Activated CD8-positive, alpha-beta T cell treated with anti-CD3 and anti-CD28 coated beads for 36 hours (primary cell): Measurements from ENCODE around the gene MLC1. TPM values are rescaled to one million over a fixed set of nuclear protein-coding genes. Genes with fewer than 3 reads are reported as not detected.

Experiments
- ATAC-seq: fragments of 200-7000 bp; cut with Tn5 transposase; one replicate; pipeline ENCODE4 v1.10.0; 2021; ENCODE audit warnings: mild to moderate bottlenecking, moderate library complexity
- CTCF ChIA-PET: fragments of 350-600 bp; sonication (Branson Sonifier 250); formaldehyde crosslinking; loops from one replicate; lab custom pipeline; 2021; ENCODE audit warnings: antibody characterized with exemption; lab: Charles Lee
- POLR2A ChIA-PET: fragments of 350-600 bp; sonication (Branson Sonifier 250); formaldehyde crosslinking; loops from one replicate; lab custom pipeline; 2021; ENCODE audit warnings: antibody characterized with exemption; lab: Charles Lee
- DNase-seq: peaks from one replicate; pipeline ENCODE4 v3.0.0-alpha.2; 2020
- H3K27ac Mint-ChIP-seq: one replicate; pipeline ENCODE4 v1.8.0; 2021; ENCODE audit warnings: mild to moderate bottlenecking, mixed read lengths
- H3K27me3 Mint-ChIP-seq: one replicate; pipeline ENCODE4 v1.8.0; 2021; ENCODE audit warnings: mixed read lengths
- H3K36me3 Mint-ChIP-seq: one replicate; pipeline ENCODE4 v1.8.0; 2021; ENCODE audit warnings: low read depth, mixed read lengths
- H3K4me1 Mint-ChIP-seq: one replicate; pipeline ENCODE4 v1.8.0; 2021; ENCODE audit warnings: low read depth, mixed read lengths
- H3K4me3 Mint-ChIP-seq: one replicate; pipeline ENCODE4 v1.8.0; 2021; ENCODE audit warnings: mild to moderate bottlenecking, moderate library complexity, mixed read lengths
- H3K9me3 Mint-ChIP-seq: one replicate; pipeline ENCODE4 v1.8.0; 2021; ENCODE audit warnings: mixed read lengths
- CTCF ChIP-seq: fragments of 200-600 bp; IDR thresholded peaks from one replicate; pipeline ENCODE4 v1.8.0; 2022; ENCODE audit warnings: antibody characterized with exemption, mild to moderate bottlenecking
- intact Hi-C: fragments of 100-400 bp; cut with micrococcal nuclease; formaldehyde crosslinking; loops from one replicate; pipeline ENCODE4 v1.10.0; 2022
- total RNA-seq, 2 experiments: library from RNA; stranded (reverse); gene quantifications; one replicate each; pipeline ENCODE4 v1.2.3, GENCODE V29; 2021

MLC1 gene
- total RNA-seq, 2 experiments from 2014 or later = 1.3 to 1.5 TPM

- Mint-ChIP-seq H3K4me1 (peaks cover 31% of the 10 kb centered on the region), H3K27me3 (peaks cover 1% of the 10 kb centered on the region), H3K27ac (no peak overlapping the region), H3K36me3 (no peaks in the 10 kb centered on the region), H3K4me3 (peak overlapping the region; percentile 19), H3K9me3 (peaks cover 3% of the 10 kb centered on the region)
- peak; percentile 13 for TF ChIP-seq CTCF
- ChIA-PET POLR2A (no interaction called here), CTCF (interaction anchor here (2.4 kb wide), 1 partner anchor 16 kb away, joined by 11 read pairs; no protein-coding TSS in a partner anchor)
- ATAC-seq (no peak), DNase-seq (no peak)
- intact Hi-C loops = loop anchor here (5.0 kb wide), 2 partner anchors 43 to 83 kb away; no protein-coding TSS in a partner anchor
Measured at GRCh38 chr22:50014655-50015401, 70.4 kb downstream of the MLC1 start.

- CTCF ChIA-PET = interaction anchor here (1.0 to 2.4 kb wide), 4 partner anchors 17 to 34 kb away, joined by 3 to 11 read pairs (median 6); no protein-coding TSS in a partner anchor
- ATAC-seq = no peak
- Mint-ChIP-seq H3K4me3 (peak overlapping the region; percentile 55), H3K9me3 (peaks cover 1% of the 10 kb centered on the region), H3K36me3 (no peaks in the 10 kb centered on the region), H3K27me3 (peaks cover 2% of the 10 kb centered on the region), H3K4me1 (peaks cover 31% of the 10 kb centered on the region), H3K27ac (no peak overlapping the region)
- POLR2A ChIA-PET = interaction anchor here (0.8 kb wide), 1 partner anchor 13 kb away, joined by 6 read pairs; no protein-coding TSS in a partner anchor
- DNase-seq = no peak
- no peak for TF ChIP-seq CTCF
- intact Hi-C loops = no loop called here
Measured at GRCh38 chr22:50014053-50014501, 71.1 kb downstream of the MLC1 start.

- TF ChIP-seq CTCF = no peak
- intact Hi-C loops = no loop called here
- peaks cover 31% of the 10 kb centered on the region for H3K4me1 Mint-ChIP-seq
- H3K27me3 Mint-ChIP-seq = peaks cover 2% of the 10 kb centered on the region
- H3K4me3 Mint-ChIP-seq = peak within 1 kb of the TSS; percentile 62
- CTCF ChIA-PET = interaction anchor here (1.2 to 2.4 kb wide), 4 partner anchors 18 to 20 kb away, joined by 3 to 11 read pairs (median 6); no protein-coding TSS in a partner anchor
- H3K27ac Mint-ChIP-seq = peak within 1 kb of the TSS; percentile 72
- DNase-seq (no peak), ATAC-seq (no peak)
- POLR2A ChIA-PET = interaction anchor here (0.9 to 1.1 kb wide), 2 partner anchors 41 to 74 kb away, joined by 3 to 4 read pairs; no protein-coding TSS in a partner anchor
- no peaks in the 10 kb centered on the region for H3K9me3 Mint-ChIP-seq
- H3K36me3 Mint-ChIP-seq = no peaks in the 10 kb centered on the region
Measured at GRCh38 chr22:50012211-50013181, 72.7 kb downstream of the MLC1 start, which contains the start of gene IL17REL. IL17REL (minus strand) TSS chr22:50012765; CDS start chr22:50012646, 119 bp downstream.

GRCh38 chr22:50011447-50012210 lies 73.6 kb downstream of the MLC1 start:
- ATAC-seq = no peak
- ChIA-PET CTCF (interaction anchor here (1.0 to 1.2 kb wide), 2 partner anchors 17 to 19 kb away, joined by 3 read pairs; no protein-coding TSS in a partner anchor), POLR2A (interaction anchor here (1.1 kb wide), 1 partner anchor 73 kb away, joined by 3 read pairs; no protein-coding TSS in a partner anchor)
- Mint-ChIP-seq H3K36me3 (no peaks in the 10 kb centered on the region), H3K27ac (peak overlapping the region; percentile 72), H3K9me3 (no peaks in the 10 kb centered on the region), H3K27me3 (peaks cover 2% of the 10 kb centered on the region), H3K4me3 (peak overlapping the region; percentile 62), H3K4me1 (peaks cover 31% of the 10 kb centered on the region)
- no peak for DNase-seq
- no peak for TF ChIP-seq CTCF
- intact Hi-C loops = no loop called here
